Keratinocyte (primary cell): ENCODE data around the gene SDF4. TPM values are rescaled to one million over a fixed set of nuclear protein-coding genes. Genes with fewer than 3 reads are reported as not detected.

Experiments used
- DNase-seq: peaks from one replicate; pipeline ENCODE4 v3.0.0-alpha.2; 2011; ENCODE audit warnings: low read depth, missing footprints, low spot score
- FAIRE-seq: peaks from 2 replicates; lab custom pipeline; 2011; peaks lifted over from hg19 to GRCh38; lab: Jason Lieb, UNC
- H2AFZ ChIP-seq: 2 replicates; pipeline ENCODE4 v1.6.0; 2012; ENCODE audit warnings: low read length, control low read depth, inconsistent platforms; ENCODE audit not compliant: control insufficient read depth
- H3K27ac ChIP-seq: 2 replicates; pipeline ENCODE4 v1.5.1; 2011; ENCODE audit warnings: low read length; ENCODE audit not compliant: control insufficient read depth, insufficient read depth
- H3K27me3 ChIP-seq: 3 replicates; pipeline ENCODE4 v1.6.0; 2011; ENCODE audit warnings: low read length; ENCODE audit not compliant: control insufficient read depth, insufficient read depth; ENCODE audit errors: extremely low read depth
- H3K36me3 ChIP-seq, 2 experiments: 2 replicates in 1 of 2; 3 replicates in 1 of 2; pipeline ENCODE4 v1.5.1; 2011; ENCODE audit warnings: low read length in 2 of 2, mild to moderate bottlenecking in 1 of 2; ENCODE audit not compliant: control insufficient read depth in 2 of 2, insufficient read depth in 2 of 2; ENCODE audit errors: extremely low read depth in 1 of 2
- H3K4me1 ChIP-seq: 3 replicates; pipeline ENCODE4 v1.5.1; 2011; ENCODE audit warnings: low read length; ENCODE audit not compliant: control insufficient read depth, insufficient read depth; ENCODE audit errors: extremely low read depth
- H3K4me2 ChIP-seq: 3 replicates; pipeline ENCODE4 v1.6.0; 2011; ENCODE audit warnings: low read depth, low read length; ENCODE audit not compliant: control insufficient read depth, insufficient read depth; ENCODE audit errors: extremely low read depth
- H3K4me3 ChIP-seq, 3 experiments: fragments of 200-600 bp in 1 of 3; sonication (generic) in 1 of 3; 2 replicates in 2 of 3; 3 replicates in 1 of 3; pipeline ENCODE4 v1.5.1; 2011 to 2016; ENCODE audit warnings: low read length in 3 of 3, mild to moderate bottlenecking in 3 of 3, control low read depth in 2 of 3, inconsistent platforms in 1 of 3, low read depth in 1 of 3, mixed read lengths in 1 of 3, mixed run types in 1 of 3, moderate library complexity in 1 of 3; ENCODE audit not compliant: control insufficient read depth in 2 of 3, insufficient read depth in 2 of 3; ENCODE audit errors: extremely low read depth in 1 of 3
- H3K79me2 ChIP-seq: 2 replicates; pipeline ENCODE4 v1.6.0; 2012; ENCODE audit warnings: low read length; ENCODE audit not compliant: control insufficient read depth, insufficient read depth
- H3K9ac ChIP-seq: 3 replicates; pipeline ENCODE4 v1.6.0; 2011; ENCODE audit warnings: low read length; ENCODE audit not compliant: control insufficient read depth, insufficient read depth; ENCODE audit errors: extremely low read depth
- H3K9me1 ChIP-seq: 3 replicates; pipeline ENCODE4 v1.6.0; 2011; ENCODE audit warnings: low read length; ENCODE audit not compliant: control insufficient read depth, insufficient read depth; ENCODE audit errors: extremely low read depth
- H3K9me3 ChIP-seq: 2 replicates; pipeline ENCODE4 v1.5.1; 2012; ENCODE audit warnings: low read depth, low read length; ENCODE audit not compliant: control insufficient read depth
- H4K20me1 ChIP-seq: 3 replicates; pipeline ENCODE4 v1.6.0; 2011; ENCODE audit warnings: low read length; ENCODE audit not compliant: control insufficient read depth, insufficient read depth; ENCODE audit errors: extremely low read depth
- EZH2 ChIP-seq: IDR thresholded peaks from one replicate; pipeline ENCODE4 v1.6.1; 2012; ENCODE audit warnings: inconsistent platforms, mild to moderate bottlenecking, low read length, moderate library complexity
- dilution Hi-C: fragments of 300-500 bp; cut with MboI; formaldehyde crosslinking; loops from one replicate; pipeline ENCODE4 v1.7.0; 2020; ENCODE audit warnings: low sequenced_read_pairs; ENCODE audit not compliant: extremely low pct_ligation_motif_present
- polyA plus RNA-seq, 5 experiments: library from polyadenylated mRNA; depleted of rRNA in 3 of 5; stranded (reverse) in 3 of 5; stranded (forward) in 1 of 5; unstranded in 1 of 5; fragments of >200 nt; gene quantifications; 1 replicate in 1 of 5; 2 replicates in 3 of 5; 3 replicates in 1 of 5; pipeline versions ENCODE4 v1.2.1 to v1.2.3, GENCODE V29; 2011 to 2012; ENCODE audit warnings: missing spikeins in 2 of 5, low read depth in 1 of 5, low replicate concordance in 1 of 5
- TF ChIP-seq, protein P1 (sequence below), 3 experiments: IDR thresholded peaks in 1 of 3; conservative IDR thresholded peaks in 1 of 3; optimal IDR thresholded peaks in 1 of 3; 2 replicates in 2 of 3; 3 replicates in 1 of 3; pipeline versions ENCODE3 to v1.5.1; 2011; ENCODE audit warnings: low read length in 3 of 3, mild to moderate bottlenecking in 3 of 3, moderate library complexity in 2 of 3, control low read depth in 1 of 3, inconsistent platforms in 1 of 3; ENCODE audit not compliant: insufficient read depth in 2 of 3; ENCODE audit errors: extremely low read depth in 1 of 3

SDF4 gene
- polyA plus RNA-seq, 1 donor (not counting 4 experiments of a cell fraction or from before 2014, with no cell fraction given), result 66.3 TPM

- FAIRE-seq, result no peak
- no peaks in the 10 kb centered on the region for H4K20me1 ChIP-seq
- no peak overlapping the region for H3K9ac ChIP-seq
- H3K4me2 ChIP-seq, result no peak overlapping the region
- H3K79me2 ChIP-seq, result no peaks in the 10 kb centered on the region
- H3K9me3 ChIP-seq, result no peaks in the 10 kb centered on the region
- H2AFZ ChIP-seq, result no peak overlapping the region
- no peaks in the 10 kb centered on the region for H3K36me3 ChIP-seq
- H3K27ac ChIP-seq, result no peak overlapping the region
- no peak for DNase-seq
- no peak overlapping the region for H3K4me3 ChIP-seq
- H3K4me1 ChIP-seq, result no peaks in the 10 kb centered on the region
- dilution Hi-C loops, result no loop called here
- H3K9me1 ChIP-seq, result no peaks in the 10 kb centered on the region
- TF ChIP-seq, protein P1, sequence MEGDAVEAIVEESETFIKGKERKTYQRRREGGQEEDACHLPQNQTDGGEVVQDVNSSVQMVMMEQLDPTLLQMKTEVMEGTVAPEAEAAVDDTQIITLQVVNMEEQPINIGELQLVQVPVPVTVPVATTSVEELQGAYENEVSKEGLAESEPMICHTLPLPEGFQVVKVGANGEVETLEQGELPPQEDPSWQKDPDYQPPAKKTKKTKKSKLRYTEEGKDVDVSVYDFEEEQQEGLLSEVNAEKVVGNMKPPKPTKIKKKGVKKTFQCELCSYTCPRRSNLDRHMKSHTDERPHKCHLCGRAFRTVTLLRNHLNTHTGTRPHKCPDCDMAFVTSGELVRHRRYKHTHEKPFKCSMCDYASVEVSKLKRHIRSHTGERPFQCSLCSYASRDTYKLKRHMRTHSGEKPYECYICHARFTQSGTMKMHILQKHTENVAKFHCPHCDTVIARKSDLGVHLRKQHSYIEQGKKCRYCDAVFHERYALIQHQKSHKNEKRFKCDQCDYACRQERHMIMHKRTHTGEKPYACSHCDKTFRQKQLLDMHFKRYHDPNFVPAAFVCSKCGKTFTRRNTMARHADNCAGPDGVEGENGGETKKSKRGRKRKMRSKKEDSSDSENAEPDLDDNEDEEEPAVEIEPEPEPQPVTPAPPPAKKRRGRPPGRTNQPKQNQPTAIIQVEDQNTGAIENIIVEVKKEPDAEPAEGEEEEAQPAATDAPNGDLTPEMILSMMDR (optimal IDR thresholded peaks at IDR 0.05 in 1 of 3, IDR thresholded peaks at IDR 0.05 in 1 of 3, conservative IDR thresholded peaks at IDR 0.05 in 1 of 3; ENCODE audit: extremely low read depth in 1 of 3, insufficient read depth in 2 of 3, low read length in 3 of 3), result no peak
- no peak for TF ChIP-seq EZH2
- no peaks in the 10 kb centered on the region for H3K27me3 ChIP-seq
Observed at GRCh38 chr1:1179346-1179982, 52.3 kb downstream of the SDF4 start.

GRCh38 chr1:1178794-1179331 lies 52.9 kb downstream of the SDF4 start:
- no peaks in the 10 kb centered on the region for H3K36me3 ChIP-seq
- no peaks in the 10 kb centered on the region for H3K27me3 ChIP-seq
- TF ChIP-seq, protein P1 (optimal IDR thresholded peaks at IDR 0.05 in 1 of 3, IDR thresholded peaks at IDR 0.05 in 1 of 3, conservative IDR thresholded peaks at IDR 0.05 in 1 of 3; ENCODE audit: extremely low read depth in 1 of 3, insufficient read depth in 2 of 3, low read length in 3 of 3), result no peak
- TF ChIP-seq EZH2, result no peak
- no peak overlapping the region for H3K4me2 ChIP-seq
- H3K4me1 ChIP-seq, result no peaks in the 10 kb centered on the region
- FAIRE-seq (no peak), DNase-seq (no peak)
- no peak overlapping the region for H3K9ac ChIP-seq
- no peak overlapping the region for H3K27ac ChIP-seq
- H4K20me1 ChIP-seq, result no peaks in the 10 kb centered on the region
- H3K79me2 ChIP-seq, result no peaks in the 10 kb centered on the region
- no peaks in the 10 kb centered on the region for H3K9me1 ChIP-seq
- H3K4me3 ChIP-seq, result no peak overlapping the region
- H3K9me3 ChIP-seq, result no peaks in the 10 kb centered on the region
- H2AFZ ChIP-seq, result no peak overlapping the region
- dilution Hi-C loops, result no loop called here
